HUES48 (cell line): ENCODE results near the gene ACBD7.

Experiments
- H3K27ac ChIP-seq: one replicate; pipeline ENCODE4 v1.7.0; 2013; ENCODE audit warnings: low read depth, low read length, inconsistent platforms
- H3K27me3 ChIP-seq: 2 replicates; pipeline ENCODE4 v1.6.1; 2013; ENCODE audit warnings: mild to moderate bottlenecking, low read length; ENCODE audit not compliant: control insufficient read depth, insufficient read depth
- H3K36me3 ChIP-seq: 2 replicates; pipeline ENCODE4 v1.6.1; 2013; ENCODE audit warnings: low read length; ENCODE audit not compliant: control insufficient read depth, insufficient read depth
- H3K4me1 ChIP-seq: 2 replicates; pipeline ENCODE4 v1.6.1; 2013; ENCODE audit warnings: mild to moderate bottlenecking, low read length; ENCODE audit not compliant: control insufficient read depth, insufficient read depth
- H3K4me3 ChIP-seq: 2 replicates; pipeline ENCODE4 v1.5.1; 2013; ENCODE audit warnings: mild to moderate bottlenecking, low read depth, low read length
- H3K9ac ChIP-seq: 2 replicates; pipeline ENCODE4 v1.6.1; 2013; ENCODE audit warnings: mild to moderate bottlenecking, low read depth, low read length, moderate library complexity
- H3K9me3 ChIP-seq: 2 replicates; pipeline ENCODE4 v1.6.1; 2013; ENCODE audit warnings: low read length; ENCODE audit not compliant: control insufficient read depth, insufficient read depth

ACBD7 gene

GRCh38 chr10:15053061-15053460, 35.5 kb downstream of the ACBD7 start:
- no peaks in the 10 kb centered on the region for H3K36me3 ChIP-seq
- no peaks in the 10 kb centered on the region for H3K27me3 ChIP-seq

GRCh38 chr10:15052121-15052520, 36.5 kb downstream of the ACBD7 start:
- no peak overlapping the region for H3K9ac ChIP-seq
- H3K4me3 ChIP-seq: no peak overlapping the region
- H3K27ac ChIP-seq: no peak overlapping the region
- no peaks in the 10 kb centered on the region for H3K9me3 ChIP-seq
- H3K4me1 ChIP-seq: no peaks in the 10 kb centered on the region
- no peaks in the 10 kb centered on the region for H3K36me3 ChIP-seq
- no peaks in the 10 kb centered on the region for H3K27me3 ChIP-seq

More at GRCh38 chr10:15053061-15053460, 35.5 kb downstream of the ACBD7 start:
- no peaks in the 10 kb centered on the region for H3K9me3 ChIP-seq
- no peak overlapping the region for H3K9ac ChIP-seq
- no peaks in the 10 kb centered on the region for H3K4me1 ChIP-seq
- no peak overlapping the region for H3K27ac ChIP-seq
- H3K4me3 ChIP-seq: no peak overlapping the region

- no peaks in the 10 kb centered on the region for H3K4me1 ChIP-seq
- H3K9me3 ChIP-seq: no peaks in the 10 kb centered on the region
- no peaks in the 10 kb centered on the region for H3K27me3 ChIP-seq
- no peaks in the 10 kb centered on the region for H3K36me3 ChIP-seq
- H3K9ac ChIP-seq: no peak overlapping the region
- no peak overlapping the region for H3K27ac ChIP-seq
- no peak overlapping the region for H3K4me3 ChIP-seq
Observed at GRCh38 chr10:15049533-15049932, 39.0 kb downstream of the ACBD7 start.

GRCh38 chr10:15046626-15047025, 42.0 kb downstream of the ACBD7 start:
- no peaks in the 10 kb centered on the region for H3K27me3 ChIP-seq
- no peak overlapping the region for H3K9ac ChIP-seq
- H3K27ac ChIP-seq: no peak overlapping the region
- no peaks in the 10 kb centered on the region for H3K36me3 ChIP-seq
- no peak overlapping the region for H3K4me3 ChIP-seq
- H3K4me1 ChIP-seq: no peaks in the 10 kb centered on the region
- no peaks in the 10 kb centered on the region for H3K9me3 ChIP-seq

- Histone ChIP-seq H3K9me3 (no peaks in the 10 kb centered on the region), H3K4me1 (no peaks in the 10 kb centered on the region), H3K9ac (no peak overlapping the region), H3K27me3 (no peaks in the 10 kb centered on the region), H3K27ac (no peak overlapping the region), H3K36me3 (no peaks in the 10 kb centered on the region), H3K4me3 (no peak overlapping the region)
Observed at GRCh38 chr10:15045380-15045779, 43.2 kb downstream of the ACBD7 start.

GRCh38 chr10:15043674-15044073, 44.9 kb downstream of the ACBD7 start, which contains the start of gene OLAH:
Gene OLAH, plus strand, starts transcription at chr10:15043943. Its CDS starts 3,346 bp downstream, at chr10:15047289.
- no peaks in the 10 kb centered on the region for H3K9me3 ChIP-seq
- no peaks in the 10 kb centered on the region for H3K4me1 ChIP-seq
- no peak within 1 kb of the TSS for H3K27ac ChIP-seq
- no peaks in the 10 kb centered on the region for H3K36me3 ChIP-seq
- no peak within 1 kb of the TSS for H3K9ac ChIP-seq
- no peak within 1 kb of the TSS for H3K4me3 ChIP-seq
- H3K27me3 ChIP-seq: no peaks in the 10 kb centered on the region

GRCh38 chr10:15038416-15038815, 50.2 kb downstream of the ACBD7 start:
- H3K9ac ChIP-seq: no peak overlapping the region
- H3K27me3 ChIP-seq: no peaks in the 10 kb centered on the region
- H3K36me3 ChIP-seq: no peaks in the 10 kb centered on the region
- H3K9me3 ChIP-seq: no peaks in the 10 kb centered on the region
- H3K4me1 ChIP-seq: no peaks in the 10 kb centered on the region
- H3K4me3 ChIP-seq: no peak overlapping the region
- no peak overlapping the region for H3K27ac ChIP-seq

GRCh38 chr10:15037691-15038090, 50.9 kb downstream of the ACBD7 start:
- Histone ChIP-seq H3K4me1 (no peaks in the 10 kb centered on the region), H3K4me3 (no peak overlapping the region), H3K27me3 (no peaks in the 10 kb centered on the region)

GRCh38 chr10:15035385-15036301, 52.9 kb downstream of the ACBD7 start:
- Histone ChIP-seq H3K27me3 (no peaks in the 10 kb centered on the region), H3K4me3 (no peak overlapping the region), H3K9ac (no peak overlapping the region)

More at GRCh38 chr10:15037691-15038090, 50.9 kb downstream of the ACBD7 start:
- no peaks in the 10 kb centered on the region for H3K36me3 ChIP-seq
- H3K9ac ChIP-seq: no peak overlapping the region
- H3K9me3 ChIP-seq: no peaks in the 10 kb centered on the region
- H3K27ac ChIP-seq: no peak overlapping the region

GRCh38 chr10:15027741-15028140, 60.8 kb downstream of the ACBD7 start:
- H3K9me3 ChIP-seq: no peaks in the 10 kb centered on the region
- no peak overlapping the region for H3K4me3 ChIP-seq
- H3K36me3 ChIP-seq: no peaks in the 10 kb centered on the region
- no peak overlapping the region for H3K9ac ChIP-seq
- no peaks in the 10 kb centered on the region for H3K27me3 ChIP-seq
- H3K27ac ChIP-seq: no peak overlapping the region
- no peaks in the 10 kb centered on the region for H3K4me1 ChIP-seq

More at GRCh38 chr10:15035385-15036301, 52.9 kb downstream of the ACBD7 start:
- H3K9me3 ChIP-seq: no peaks in the 10 kb centered on the region
- H3K36me3 ChIP-seq: no peaks in the 10 kb centered on the region
- H3K4me1 ChIP-seq: no peaks in the 10 kb centered on the region
- H3K27ac ChIP-seq: no peak overlapping the region
